Neural cell (in vitro differentiated cells): ENCODE data around the gene FAIM. TPM values are rescaled to one million over a fixed set of nuclear protein-coding genes. Genes with fewer than 3 reads are reported as not detected.

ENCODE experiments used
- H2AFZ ChIP-seq: fragments of 200-600, 300-800 bp; sonication (generic), shearing (Covaris generic); 2 replicates; pipeline ENCODE4 v1.6.0; 2014; ENCODE audit warnings: low read depth, mild to moderate bottlenecking, antibody characterized with exemption, low read length, moderate library complexity
- H3F3A ChIP-seq: fragments of 200-600 bp; shearing (Covaris generic); 2 replicates; pipeline ENCODE4 v1.6.1; 2016; ENCODE audit warnings: mild to moderate bottlenecking, moderate library complexity, mixed read lengths, antibody characterized with exemption, low read length; ENCODE audit not compliant: insufficient read depth, poor library complexity, severe bottlenecking
- H3K27ac ChIP-seq: fragments of 200-600, 300-800 bp; sonication (generic), shearing (Covaris generic); 2 replicates; pipeline ENCODE4 v1.5.1; 2014; ENCODE audit warnings: mild to moderate bottlenecking, low read length, moderate library complexity
- H3K27me3 ChIP-seq: fragments of 300-800, 200-600 bp; sonication (generic), shearing (Covaris generic); 2 replicates; pipeline ENCODE4 v1.6.0; 2014; ENCODE audit warnings: mild to moderate bottlenecking, low read depth, low read length, moderate library complexity; ENCODE audit not compliant: insufficient read depth
- H3K36me3 ChIP-seq: fragments of 300-800, 200-600 bp; sonication (generic), shearing (Covaris generic); 2 replicates; pipeline ENCODE4 v1.5.1; 2014; ENCODE audit warnings: mild to moderate bottlenecking, antibody characterized with exemption, low read length, moderate library complexity; ENCODE audit not compliant: insufficient read depth
- H3K4me2 ChIP-seq: fragments of 300-800, 200-600 bp; sonication (generic), shearing (Covaris generic); 2 replicates; pipeline ENCODE4 v1.6.0; 2014; ENCODE audit warnings: mild to moderate bottlenecking, low read length
- H3K4me3 ChIP-seq: fragments of 300-800, 200-600 bp; sonication (generic), shearing (Covaris generic); 2 replicates; pipeline ENCODE4 v1.5.1; 2014; ENCODE audit warnings: mild to moderate bottlenecking, low read length, moderate library complexity
- H3K79me2 ChIP-seq: fragments of 200-600 bp; shearing (Covaris generic); replicated peaks from 2 replicates; pipeline ENCODE4 v1.6.0; 2014; ENCODE audit warnings: mild to moderate bottlenecking, low read length, moderate library complexity; ENCODE audit not compliant: insufficient read depth
- H3K9ac ChIP-seq: fragments of 300-800, 200-600 bp; sonication (generic), shearing (Covaris generic); 2 replicates; pipeline ENCODE4 v1.6.1; 2016; ENCODE audit warnings: mild to moderate bottlenecking, low read length, mixed read lengths
- H3K9me2 ChIP-seq: fragments of 200-600 bp; shearing (Covaris generic); 2 replicates; pipeline ENCODE4 v1.6.1; 2016; ENCODE audit warnings: mild to moderate bottlenecking, low read length, mixed read lengths; ENCODE audit not compliant: insufficient read depth
- H3K9me3 ChIP-seq: fragments of 200-600, 300-800 bp; sonication (generic), shearing (Covaris generic); 2 replicates; pipeline ENCODE4 v1.6.1; 2016; ENCODE audit warnings: mild to moderate bottlenecking, mixed run types, low read length, moderate library complexity, mixed read lengths
- H4K20me1 ChIP-seq: fragments of 200-600 bp; shearing (Covaris generic); 2 replicates; pipeline ENCODE4 v1.6.1; 2016; ENCODE audit warnings: mild to moderate bottlenecking, mixed run types; ENCODE audit not compliant: insufficient read depth
- CTCF ChIP-seq: fragments of 450-650 bp; IDR thresholded peaks from 2 replicates; pipeline ENCODE4 v1.5.1; 2014; ENCODE audit warnings: antibody characterized with exemption, mild to moderate bottlenecking, moderate library complexity; ENCODE audit not compliant: poor library complexity, severe bottlenecking
- EP300 ChIP-seq: fragments of 450-650 bp; conservative IDR thresholded peaks from 2 replicates; pipeline ENCODE4 v1.6.1; 2014; ENCODE audit warnings: antibody characterized with exemption, mild to moderate bottlenecking, moderate library complexity; ENCODE audit not compliant: poor library complexity, severe bottlenecking
- EZH2 ChIP-seq: fragments of 200-600, 300-800 bp; shearing (Covaris generic), sonication (generic); IDR thresholded peaks from 2 replicates; pipeline ENCODE4 v1.6.1; 2014; ENCODE audit warnings: antibody characterized with exemption, low read length, borderline replicate concordance, mild to moderate bottlenecking; ENCODE audit not compliant: insufficient read depth, poor library complexity, severe bottlenecking
- MXI1 ChIP-seq: fragments of 450-650 bp; conservative IDR thresholded peaks from 2 replicates; pipeline ENCODE4 v1.6.1; 2014; ENCODE audit warnings: antibody characterized with exemption, mild to moderate bottlenecking; ENCODE audit not compliant: poor library complexity, severe bottlenecking
- POLR2AphosphoS5 ChIP-seq: IDR thresholded peaks from 2 replicates; pipeline ENCODE4 v1.6.1; 2012
- RAD21 ChIP-seq: fragments of 450-650 bp; conservative IDR thresholded peaks from 2 replicates; pipeline ENCODE4 v1.6.1; 2014; ENCODE audit warnings: antibody characterized with exemption, mild to moderate bottlenecking, moderate library complexity
- REST ChIP-seq: IDR thresholded peaks from 2 replicates; pipeline ENCODE4 v1.6.1; 2012; ENCODE audit warnings: borderline replicate concordance
- SMC3 ChIP-seq: fragments of 450-650 bp; conservative IDR thresholded peaks from 2 replicates; pipeline ENCODE4 v1.6.1; 2014; ENCODE audit warnings: antibody characterized with exemption, mild to moderate bottlenecking, moderate library complexity; ENCODE audit not compliant: poor library complexity
- TAF1 ChIP-seq: IDR thresholded peaks from 2 replicates; pipeline ENCODE4 v1.6.1; 2012; ENCODE audit warnings: low read depth
- polyA plus RNA-seq: library from polyadenylated mRNA; depleted of rRNA; stranded (reverse); fragments of >200 nt; gene quantifications from 2 replicates; pipeline ENCODE4 v1.2.3, GENCODE V29; 2014

The FAIM gene
- polyA plus RNA-seq, 1 donor from 2014 or later, result 3.1 TPM

GRCh38 chr3:138673641-138674530, 65.3 kb downstream of the FAIM start:
- no peaks in the 10 kb centered on the region for H3K9me2 ChIP-seq
- no peaks in the 10 kb centered on the region for H3K36me3 ChIP-seq
- no peaks in the 10 kb centered on the region for H4K20me1 ChIP-seq
- H3K9ac ChIP-seq, result no peak overlapping the region
- H3K9me3 ChIP-seq, result no peaks in the 10 kb centered on the region
- no peaks in the 10 kb centered on the region for H3K27me3 ChIP-seq
- H2AFZ ChIP-seq, result no peak overlapping the region
- H3F3A ChIP-seq, result no peaks in the 10 kb centered on the region
- no peak overlapping the region for H3K4me3 ChIP-seq
- H3K79me2 ChIP-seq, result no peaks in the 10 kb centered on the region
- H3K27ac ChIP-seq, result no peak overlapping the region
- TF ChIP-seq TAF1, result no peak
- no peak for TF ChIP-seq CTCF
- TF ChIP-seq REST, result no peak
- TF ChIP-seq SMC3, result no peak
- TF ChIP-seq MXI1, result no peak
- no peak for TF ChIP-seq RAD21
- TF ChIP-seq EZH2, result no peak
- no peak overlapping the region for H3K4me2 ChIP-seq

DNA sequence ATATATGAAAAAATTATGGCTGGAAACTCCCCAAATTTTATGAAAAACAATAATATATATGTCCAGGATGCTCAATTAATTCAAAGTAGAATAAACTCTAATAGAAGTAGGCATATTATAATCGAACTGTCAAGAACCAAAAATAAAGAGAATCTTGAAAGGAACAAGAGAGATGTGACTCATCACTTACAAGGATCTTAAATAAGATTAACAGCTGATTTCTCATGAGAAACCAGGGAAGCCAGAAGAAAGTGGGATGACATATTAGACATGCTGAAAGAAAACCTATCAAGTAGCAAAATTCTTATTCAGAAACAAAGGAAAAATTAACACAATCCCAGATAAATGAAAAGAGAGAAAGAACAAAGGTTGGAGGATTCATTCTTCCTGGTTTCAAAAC, 66.8 kb downstream of the FAIM start:
- Histone ChIP-seq H4K20me1 (no peaks in the 10 kb centered on the region), H3K27ac (no peak overlapping the region), H3K4me2 (no peak overlapping the region), H2AFZ (no peak overlapping the region), H3K9me3 (no peaks in the 10 kb centered on the region), H3F3A (no peaks in the 10 kb centered on the region), H3K9ac (no peak overlapping the region), H3K27me3 (no peaks in the 10 kb centered on the region), H3K4me3 (no peak overlapping the region), H3K9me2 (no peaks in the 10 kb centered on the region), H3K36me3 (no peaks in the 10 kb centered on the region), H3K79me2 (no peaks in the 10 kb centered on the region)
- TF ChIP-seq POLR2AphosphoS5, result no peak
- no peak for TF ChIP-seq MXI1
- TF ChIP-seq EP300, result no peak
- TF ChIP-seq SMC3, result no peak
- TF ChIP-seq REST, result no peak
- no peak for TF ChIP-seq TAF1
- no peak for TF ChIP-seq EZH2
- TF ChIP-seq RAD21, result no peak
